ENCODE data around the gene ACSS2.

Gene ACSS2

GRCh38 chr20:34915749-34916455 lies 39.5 kb downstream of the ACSS2 start:
- no peak for DNase-seq (ENCODE audit: low read depth)

- no peak for DNase-seq (ENCODE audit: low read depth)
Observed at GRCh38 chr20:34916774-34917354, 40.5 kb downstream of the ACSS2 start.

GRCh38 chr20:34920055-34920454 lies 43.6 kb downstream of the ACSS2 start:
- no peak for DNase-seq (ENCODE audit: low read depth)

- no peak for DNase-seq (ENCODE audit: low read depth)
Observed at GRCh38 chr20:34921436-34921835, 45.0 kb downstream of the ACSS2 start.

GRCh38 chr20:34922654-34923381 lies 46.4 kb downstream of the ACSS2 start:
- DNase-seq (ENCODE audit: low read depth): no peak

GRCh38 chr20:34923414-34923813 lies 47.0 kb downstream of the ACSS2 start:
- no peak for DNase-seq (ENCODE audit: low read depth)

GRCh38 chr20:34925341-34925740 lies 48.9 kb downstream of the ACSS2 start:
- no peak for DNase-seq (ENCODE audit: low read depth)

GRCh38 chr20:34925981-34926380 lies 49.6 kb downstream of the ACSS2 start:
- DNase-seq (ENCODE audit: low read depth): no peak

- DNase-seq (ENCODE audit: low read depth): no peak
Observed at GRCh38 chr20:34926581-34926980, 50.2 kb downstream of the ACSS2 start.

GRCh38 chr20:34927736-34928135 lies 51.3 kb downstream of the ACSS2 start:
- DNase-seq (ENCODE audit: low read depth): no peak

- no peak for DNase-seq (ENCODE audit: low read depth)
Observed at GRCh38 chr20:34928411-34928810, 52.0 kb downstream of the ACSS2 start.

- DNase-seq (ENCODE audit: low read depth): no peak
Observed at GRCh38 chr20:34931771-34932170, 55.4 kb downstream of the ACSS2 start.

GRCh38 chr20:34938466-34939163 lies 62.2 kb downstream of the ACSS2 start:
- no peak for DNase-seq (ENCODE audit: low read depth)

GRCh38 chr20:34940081-34940481 lies 63.7 kb downstream of the ACSS2 start:
- no peak for DNase-seq (ENCODE audit: low read depth)

- no peak for DNase-seq (ENCODE audit: low read depth)
Observed at GRCh38 chr20:34941226-34941625, 64.8 kb downstream of the ACSS2 start.

- DNase-seq (ENCODE audit: low read depth): no peak
Observed at GRCh38 chr20:34942301-34942700, 65.9 kb downstream of the ACSS2 start.

- DNase-seq (ENCODE audit: low read depth): no peak
Observed at GRCh38 chr20:34943808-34944567, 67.6 kb downstream of the ACSS2 start.

- no peak for DNase-seq (ENCODE audit: low read depth)
Observed at GRCh38 chr20:34945315-34946077, 69.1 kb downstream of the ACSS2 start.

GRCh38 chr20:34946661-34947060 lies 70.2 kb downstream of the ACSS2 start:
- no peak for DNase-seq (ENCODE audit: low read depth)

- no peak for DNase-seq (ENCODE audit: low read depth)
Observed at GRCh38 chr20:34947336-34947735, 70.9 kb downstream of the ACSS2 start.

- DNase-seq (ENCODE audit: low read depth): no peak
Observed at GRCh38 chr20:34948030-34948429, 71.6 kb downstream of the ACSS2 start.

All from activated T-cell treated with anti-CD3 and anti-CD28 coated beads for 24 hours (primary cell).